Measurements from ENCODE around the gene RNF113A. TPM values are rescaled to one million over a fixed set of nuclear protein-coding genes. Genes with fewer than 3 reads are reported as not detected.
A peak's percentile ranks its signal among the peaks of the same experiment; 100 is the strongest.
"Not testable (repeated sequence)": the region's sequence is repeated elsewhere in the genome, so short reads cannot be mapped to it uniquely, and the experiment has no call there.

Gene RNF113A
- total RNA-seq, 2 donors from 2014 or later: 44.8 to 47.3 TPM

- DNase-seq (peak; percentile 18 to 29), ATAC-seq (replicated peaks in 1 of 2) (peak; percentile 83 to 85)
- Mint-ChIP-seq H3K27me3 (ENCODE audit: low read depth) (peaks cover 16% of the 10 kb centered on the region), H3K27ac (no peak overlapping the region), H3K36me3 (ENCODE audit: insufficient read depth in 2 of 2) (peaks cover 0 to 2% of the 10 kb centered on the region in 2 donors), H3K4me3 (peak overlapping the region in 1 of 2 donors; percentile 8), H3K4me1 (ENCODE audit: low read depth) (peaks cover 14% of the 10 kb centered on the region), H3K9me3 (no peaks in the 10 kb centered on the region)
These were observed 9.3 kb upstream of the RNF113A start for GRCh38 chrX:119880552-119881437.

GRCh38 chrX:119880076-119880475 is 8.5 kb upstream of the RNF113A start:
- ATAC-seq (replicated peaks in 1 of 2) (peak in 1 of 2 donors; percentile 53), DNase-seq (no peak)
- no peak overlapping the region for H3K27ac Mint-ChIP-seq

GRCh38 chrX:119878740-119879139 is 7.2 kb upstream of the RNF113A start:
- peaks cover 16% of the 10 kb centered on the region for H3K27me3 Mint-ChIP-seq (ENCODE audit: low read depth)
- peaks cover 0 to 2% of the 10 kb centered on the region in 2 donors for H3K36me3 Mint-ChIP-seq (ENCODE audit: insufficient read depth in 2 of 2)
- H3K9me3 Mint-ChIP-seq: no peaks in the 10 kb centered on the region
- no peak overlapping the region for H3K4me3 Mint-ChIP-seq
- DNase-seq (no peak), ATAC-seq (replicated peaks in 1 of 2) (no peak)
- peaks cover 14% of the 10 kb centered on the region for H3K4me1 Mint-ChIP-seq (ENCODE audit: low read depth)
- H3K27ac Mint-ChIP-seq: no peak overlapping the region

More at GRCh38 chrX:119880076-119880475, 8.5 kb upstream of the RNF113A start:
- Mint-ChIP-seq H3K9me3 (no peaks in the 10 kb centered on the region), H3K36me3 (ENCODE audit: insufficient read depth in 2 of 2) (peaks cover 0 to 2% of the 10 kb centered on the region in 2 donors), H3K4me1 (ENCODE audit: low read depth) (peaks cover 14% of the 10 kb centered on the region), H3K27me3 (ENCODE audit: low read depth) (peaks cover 16% of the 10 kb centered on the region), H3K4me3 (no peak overlapping the region)

- H3K36me3 Mint-ChIP-seq (ENCODE audit: insufficient read depth in 2 of 2): peaks cover 11% of the 10 kb centered on the region in 2 donors
- peak overlapping the region; percentile 92 to 100 for H3K4me3 Mint-ChIP-seq
- ATAC-seq (replicated peaks in 1 of 2) (peak; percentile 57 to 59), DNase-seq (no peak)
- H3K27me3 Mint-ChIP-seq (ENCODE audit: low read depth): no peaks in the 10 kb centered on the region
- H3K27ac Mint-ChIP-seq: peak overlapping the region; percentile 99
- H3K9me3 Mint-ChIP-seq: no peaks in the 10 kb centered on the region
- peaks cover 24% of the 10 kb centered on the region for H3K4me1 Mint-ChIP-seq (ENCODE audit: low read depth)
These were observed 311 bp downstream of the RNF113A start for GRCh38 chrX:119871245-119871598.

- Mint-ChIP-seq H3K4me1 (ENCODE audit: low read depth) (peaks cover 24% of the 10 kb centered on the region), H3K27ac (peak overlapping the region; percentile 99), H3K36me3 (ENCODE audit: insufficient read depth in 2 of 2) (peaks cover 11% of the 10 kb centered on the region in 2 donors), H3K27me3 (ENCODE audit: low read depth) (no peaks in the 10 kb centered on the region), H3K9me3 (no peaks in the 10 kb centered on the region), H3K4me3 (peak overlapping the region; percentile 92 to 100)
- DNase-seq (peak; percentile 37 to 46), ATAC-seq (replicated peaks in 1 of 2) (peak; percentile 17 to 25)
These were observed 854 bp downstream of the RNF113A start for GRCh38 chrX:119870626-119871131.

GRCh38 chrX:119853444-119853843 is 18.1 kb downstream of the RNF113A start:
- no peak for DNase-seq
- no peak for ATAC-seq (replicated peaks in 1 of 2)
- Mint-ChIP-seq H3K4me3 (peak overlapping the region; percentile 88 to 100), H3K27ac (peak overlapping the region; percentile 100), H3K9me3 (no peaks in the 10 kb centered on the region), H3K4me1 (ENCODE audit: low read depth) (peaks cover 7% of the 10 kb centered on the region), H3K27me3 (ENCODE audit: low read depth) (peaks cover 21% of the 10 kb centered on the region), H3K36me3 (ENCODE audit: insufficient read depth in 2 of 2) (peaks cover 6 to 16% of the 10 kb centered on the region in 2 donors)

- peaks cover 6 to 18% of the 10 kb centered on the region in 2 donors for H3K36me3 Mint-ChIP-seq (ENCODE audit: insufficient read depth in 2 of 2)
- H3K9me3 Mint-ChIP-seq: no peaks in the 10 kb centered on the region
- H3K27ac Mint-ChIP-seq: peak within 1 kb of the TSS; percentile 100
- H3K4me3 Mint-ChIP-seq: peak within 1 kb of the TSS; percentile 88 to 100
- peak; percentile 92 to 95 for DNase-seq
- peaks cover 7% of the 10 kb centered on the region for H3K4me1 Mint-ChIP-seq (ENCODE audit: low read depth)
- ATAC-seq (replicated peaks in 1 of 2): peak; percentile 96 to 97
- H3K27me3 Mint-ChIP-seq (ENCODE audit: low read depth): peaks cover 15% of the 10 kb centered on the region
These were observed 18.9 kb downstream of the RNF113A start, which contains the start of gene UPF3B for GRCh38 chrX:119852382-119853353. TSS of gene UPF3B (minus strand) at chrX:119852963. CDS start at chrX:119852928, 35 bp downstream.

- H3K36me3 Mint-ChIP-seq (ENCODE audit: insufficient read depth in 2 of 2): peaks cover 19 to 33% of the 10 kb centered on the region in 2 donors
- peaks cover 24% of the 10 kb centered on the region for H3K27me3 Mint-ChIP-seq (ENCODE audit: low read depth)
- H3K4me3 Mint-ChIP-seq: no peak overlapping the region
- H3K9me3 Mint-ChIP-seq: no peaks in the 10 kb centered on the region
- H3K4me1 Mint-ChIP-seq (ENCODE audit: low read depth): no peaks in the 10 kb centered on the region
- H3K27ac Mint-ChIP-seq: no peak overlapping the region
- ATAC-seq (replicated peaks in 1 of 2): no peak
- no peak for DNase-seq
These were observed 37.6 kb downstream of the RNF113A start for GRCh38 chrX:119833905-119834304.

- Mint-ChIP-seq H3K36me3 (ENCODE audit: insufficient read depth in 2 of 2) (peaks cover 10 to 16% of the 10 kb centered on the region in 2 donors), H3K27me3 (ENCODE audit: low read depth) (peaks cover 16% of the 10 kb centered on the region), H3K9me3 (no peaks in the 10 kb centered on the region), H3K4me3 (no peak overlapping the region), H3K4me1 (ENCODE audit: low read depth) (peaks cover 15% of the 10 kb centered on the region), H3K27ac (no peak overlapping the region)
- DNase-seq (no peak), ATAC-seq (replicated peaks in 1 of 2) (peak; percentile 29 to 30)
These were observed 43.1 kb downstream of the RNF113A start for GRCh38 chrX:119828446-119828845.

- Mint-ChIP-seq H3K9me3 (no peaks in the 10 kb centered on the region), H3K36me3 (ENCODE audit: insufficient read depth in 2 of 2) (peaks cover 10 to 14% of the 10 kb centered on the region in 2 donors), H3K27me3 (ENCODE audit: low read depth) (peaks cover 16% of the 10 kb centered on the region), H3K4me3 (peak overlapping the region in 1 of 2 donors; percentile 48), H3K4me1 (ENCODE audit: low read depth) (peaks cover 25% of the 10 kb centered on the region), H3K27ac (peak overlapping the region; percentile 33)
- ATAC-seq (replicated peaks in 1 of 2) (peak; percentile 72 to 85), DNase-seq (peak; percentile 22 to 39)
These were observed 45.1 kb downstream of the RNF113A start for GRCh38 chrX:119826399-119826959.

GRCh38 chrX:119824221-119824620 is 47.3 kb downstream of the RNF113A start:
- peaks cover 29% of the 10 kb centered on the region for H3K4me1 Mint-ChIP-seq (ENCODE audit: low read depth)
- DNase-seq; H3K27ac Mint-ChIP-seq; H3K36me3 Mint-ChIP-seq (ENCODE audit: insufficient read depth in 2 of 2); ATAC-seq (replicated peaks in 1 of 2); H3K4me3 Mint-ChIP-seq; H3K27me3 Mint-ChIP-seq (ENCODE audit: low read depth); H3K9me3 Mint-ChIP-seq: not testable (repeated sequence)

GRCh38 chrX:119821703-119822102 is 49.8 kb downstream of the RNF113A start:
- DNase-seq: not testable (repeated sequence)

More at GRCh38 chrX:119821703-119822102, 49.8 kb downstream of the RNF113A start:
- H3K9me3 Mint-ChIP-seq; H3K36me3 Mint-ChIP-seq (ENCODE audit: insufficient read depth in 2 of 2): not testable (repeated sequence)
- Mint-ChIP-seq H3K4me3 (peak overlapping the region; percentile 37 to 39), H3K4me1 (ENCODE audit: low read depth) (peaks cover 30% of the 10 kb centered on the region), H3K27ac (peak overlapping the region; percentile 62), H3K27me3 (ENCODE audit: low read depth) (peaks cover 12% of the 10 kb centered on the region)
- ATAC-seq (replicated peaks in 1 of 2): peak; percentile 81 to 83
